DND-41 (cell line): ENCODE results near the gene KDM1B.
A peak's percentile ranks its signal among the peaks of the same experiment; 100 is the strongest.

ENCODE experiments used
- ATAC-seq: fragments of 200-7000 bp; cut with Tn5 transposase; 3 replicates; pipeline ENCODE4 v1.9.1; 2021; ENCODE audit warnings: low read depth; ENCODE audit not compliant: insufficient read depth
- DNase-seq: peaks from one replicate; pipeline ENCODE4 v3.0.0-alpha.2; 2020
- H2AFZ ChIP-seq: 2 replicates; pipeline ENCODE4 v1.6.0; 2012; ENCODE audit warnings: low read depth, low read length
- H3K27ac ChIP-seq: 2 replicates; pipeline ENCODE4 v1.5.1; 2012; ENCODE audit warnings: low read length, inconsistent platforms
- H3K27me3 ChIP-seq: fragments of 200-600 bp; sonication (generic); 2 replicates; pipeline ENCODE4 v1.6.0; 2012; ENCODE audit warnings: low read length, mild to moderate bottlenecking, inconsistent platforms; ENCODE audit not compliant: insufficient read depth, poor library complexity
- H3K36me3 ChIP-seq: 2 replicates; pipeline ENCODE4 v1.5.1; 2012; ENCODE audit warnings: low read length, inconsistent platforms; ENCODE audit not compliant: insufficient read depth
- H3K4me1 ChIP-seq: 2 replicates; pipeline ENCODE4 v1.5.1; 2012; ENCODE audit warnings: mild to moderate bottlenecking, low read length; ENCODE audit not compliant: insufficient read depth
- H3K4me2 ChIP-seq: 2 replicates; pipeline ENCODE4 v1.6.0; 2012; ENCODE audit warnings: mild to moderate bottlenecking, moderate library complexity, low read length, inconsistent platforms; ENCODE audit not compliant: insufficient read depth
- H3K4me3 ChIP-seq, 2 experiments: fragments of 200-600 bp in 1 of 2; shearing (Covaris generic) in 1 of 2; 2 replicates each; pipeline ENCODE4 v1.5.1; 2012 to 2016; ENCODE audit warnings: inconsistent platforms in 2 of 2, low read length in 2 of 2, mild to moderate bottlenecking in 2 of 2, low read depth in 1 of 2, moderate library complexity in 1 of 2
- H3K79me2 ChIP-seq: 2 replicates; pipeline ENCODE4 v1.6.0; 2012; ENCODE audit warnings: low read length, inconsistent platforms; ENCODE audit not compliant: insufficient read depth
- H3K9ac ChIP-seq: 2 replicates; pipeline ENCODE4 v1.6.0; 2012; ENCODE audit warnings: low read depth, mild to moderate bottlenecking, inconsistent platforms, low read length, moderate library complexity
- H3K9me3 ChIP-seq: 2 replicates; pipeline ENCODE4 v1.5.1; 2012; ENCODE audit warnings: low read length, moderate library complexity, mild to moderate bottlenecking, inconsistent platforms; ENCODE audit not compliant: insufficient read depth, severe bottlenecking
- H4K20me1 ChIP-seq: 2 replicates; pipeline ENCODE4 v1.6.0; 2012; ENCODE audit warnings: low read length; ENCODE audit not compliant: insufficient read depth
- EZH2 ChIP-seq: IDR thresholded peaks from 3 replicates; pipeline ENCODE4 v1.6.1; 2012; ENCODE audit warnings: borderline replicate concordance, low read depth, mild to moderate bottlenecking, moderate library complexity, low read length, inconsistent platforms; ENCODE audit not compliant: severe bottlenecking
- TF ChIP-seq, protein P1 (sequence below): IDR thresholded peaks from 2 replicates; pipeline ENCODE4 v1.5.1; 2012; ENCODE audit warnings: borderline replicate concordance, low read length, moderate library complexity, mild to moderate bottlenecking; ENCODE audit not compliant: poor library complexity, severe bottlenecking; ENCODE audit errors: extremely low read depth

KDM1B gene

DNA sequence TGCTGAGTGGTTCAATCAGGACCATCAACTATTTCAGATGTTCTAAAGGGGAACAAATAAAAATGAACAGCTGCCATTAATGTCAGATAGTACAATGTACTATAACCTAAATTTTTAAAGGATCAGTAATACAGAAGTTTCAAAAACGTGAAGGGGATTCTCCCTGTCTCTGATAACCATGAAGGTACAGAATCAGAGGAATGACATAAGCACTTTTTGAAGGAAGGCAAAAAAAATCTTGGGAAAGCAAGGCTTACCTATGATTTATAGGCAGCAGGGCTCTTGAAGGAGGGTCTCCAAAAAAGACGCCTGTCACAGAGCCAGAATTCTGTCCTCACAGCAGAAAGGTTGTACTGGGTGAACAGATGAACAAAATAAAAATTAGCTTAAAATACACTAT, 89.0 kb downstream of the KDM1B start:
- ATAC-seq = no peak
- Histone ChIP-seq H2AFZ (no peak overlapping the region), H3K36me3 (peaks cover 100% of the 10 kb centered on the region), H3K79me2 (peaks cover 100% of the 10 kb centered on the region), H3K9me3 (no peaks in the 10 kb centered on the region), H3K4me1 (no peaks in the 10 kb centered on the region), H3K27me3 (no peaks in the 10 kb centered on the region), H3K4me2 (no peak overlapping the region), H3K9ac (no peak overlapping the region), H3K4me3 (no peak overlapping the region), H4K20me1 (peaks cover 72% of the 10 kb centered on the region), H3K27ac (no peak overlapping the region)
- DNase-seq = no peak
- TF ChIP-seq, protein P1, sequence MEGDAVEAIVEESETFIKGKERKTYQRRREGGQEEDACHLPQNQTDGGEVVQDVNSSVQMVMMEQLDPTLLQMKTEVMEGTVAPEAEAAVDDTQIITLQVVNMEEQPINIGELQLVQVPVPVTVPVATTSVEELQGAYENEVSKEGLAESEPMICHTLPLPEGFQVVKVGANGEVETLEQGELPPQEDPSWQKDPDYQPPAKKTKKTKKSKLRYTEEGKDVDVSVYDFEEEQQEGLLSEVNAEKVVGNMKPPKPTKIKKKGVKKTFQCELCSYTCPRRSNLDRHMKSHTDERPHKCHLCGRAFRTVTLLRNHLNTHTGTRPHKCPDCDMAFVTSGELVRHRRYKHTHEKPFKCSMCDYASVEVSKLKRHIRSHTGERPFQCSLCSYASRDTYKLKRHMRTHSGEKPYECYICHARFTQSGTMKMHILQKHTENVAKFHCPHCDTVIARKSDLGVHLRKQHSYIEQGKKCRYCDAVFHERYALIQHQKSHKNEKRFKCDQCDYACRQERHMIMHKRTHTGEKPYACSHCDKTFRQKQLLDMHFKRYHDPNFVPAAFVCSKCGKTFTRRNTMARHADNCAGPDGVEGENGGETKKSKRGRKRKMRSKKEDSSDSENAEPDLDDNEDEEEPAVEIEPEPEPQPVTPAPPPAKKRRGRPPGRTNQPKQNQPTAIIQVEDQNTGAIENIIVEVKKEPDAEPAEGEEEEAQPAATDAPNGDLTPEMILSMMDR = no peak
- TF ChIP-seq EZH2 = no peak

DNA sequence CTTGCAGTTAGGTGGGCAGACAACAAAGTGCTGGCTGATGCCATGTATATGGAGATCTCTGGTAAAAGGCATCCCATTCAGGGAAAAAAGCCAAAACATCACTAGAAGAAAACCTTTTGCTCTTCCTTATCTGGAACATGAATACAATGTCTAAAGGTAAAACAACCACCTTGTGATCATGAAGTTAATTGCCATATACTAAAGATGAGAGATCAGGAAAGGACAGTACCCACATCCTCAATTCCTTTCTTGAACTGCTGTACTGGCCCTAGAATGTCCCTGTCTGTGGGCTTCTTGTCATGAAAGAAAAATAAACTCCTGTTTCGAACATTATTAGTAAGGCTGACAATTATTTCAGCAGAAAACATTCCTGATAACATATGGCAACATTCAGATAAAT, 89.9 kb downstream of the KDM1B start:
- H3K9me3 ChIP-seq = no peaks in the 10 kb centered on the region
- ATAC-seq = no peak

DNA sequence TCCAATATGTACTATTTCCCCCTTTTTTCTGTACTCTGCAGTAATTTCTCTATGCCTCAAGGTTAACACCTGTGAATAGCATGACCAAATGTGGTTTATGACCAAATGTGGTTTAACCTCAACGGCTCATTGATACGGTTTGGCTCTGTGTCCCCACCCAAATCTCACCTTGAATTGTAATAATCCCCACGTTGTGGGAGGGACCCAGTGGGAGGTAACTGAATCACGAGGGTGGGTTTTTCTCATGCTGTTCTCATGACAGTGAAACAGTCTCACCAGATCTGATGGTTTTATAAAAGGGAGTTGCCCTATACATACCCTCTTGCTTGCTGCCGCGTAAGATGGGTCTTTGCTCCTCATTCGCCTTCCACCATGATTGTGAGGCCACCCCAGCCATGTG, 90.4 kb downstream of the KDM1B start:
- peaks cover 78% of the 10 kb centered on the region for H4K20me1 ChIP-seq
- ATAC-seq (peak; percentile 37; the same call in 2 of the 3 replicates), DNase-seq (peak; percentile 28)
- no peaks in the 10 kb centered on the region for H3K9me3 ChIP-seq
- no peaks in the 10 kb centered on the region for H3K27me3 ChIP-seq
- H2AFZ ChIP-seq = no peak overlapping the region
- H3K79me2 ChIP-seq = peaks cover 100% of the 10 kb centered on the region
- H3K27ac ChIP-seq = no peak overlapping the region
- H3K4me1 ChIP-seq = no peaks in the 10 kb centered on the region
- H3K4me2 ChIP-seq = no peak overlapping the region
- TF ChIP-seq, protein P1 = no peak
- no peak for TF ChIP-seq EZH2
- H3K4me3 ChIP-seq = no peak overlapping the region
- no peak overlapping the region for H3K9ac ChIP-seq
- peaks cover 100% of the 10 kb centered on the region for H3K36me3 ChIP-seq

More for the DNA sequence above, 89.9 kb downstream of the KDM1B start:
- peaks cover 100% of the 10 kb centered on the region for H3K79me2 ChIP-seq
- H3K4me3 ChIP-seq = no peak overlapping the region
- peaks cover 75% of the 10 kb centered on the region for H4K20me1 ChIP-seq
- no peak overlapping the region for H3K4me2 ChIP-seq
- H2AFZ ChIP-seq = no peak overlapping the region
- TF ChIP-seq EZH2 = no peak
- TF ChIP-seq, protein P1 = no peak
- H3K36me3 ChIP-seq = peaks cover 100% of the 10 kb centered on the region
- no peak overlapping the region for H3K9ac ChIP-seq
- H3K4me1 ChIP-seq = no peaks in the 10 kb centered on the region
- no peak overlapping the region for H3K27ac ChIP-seq
- no peak for DNase-seq
- no peaks in the 10 kb centered on the region for H3K27me3 ChIP-seq

DNA sequence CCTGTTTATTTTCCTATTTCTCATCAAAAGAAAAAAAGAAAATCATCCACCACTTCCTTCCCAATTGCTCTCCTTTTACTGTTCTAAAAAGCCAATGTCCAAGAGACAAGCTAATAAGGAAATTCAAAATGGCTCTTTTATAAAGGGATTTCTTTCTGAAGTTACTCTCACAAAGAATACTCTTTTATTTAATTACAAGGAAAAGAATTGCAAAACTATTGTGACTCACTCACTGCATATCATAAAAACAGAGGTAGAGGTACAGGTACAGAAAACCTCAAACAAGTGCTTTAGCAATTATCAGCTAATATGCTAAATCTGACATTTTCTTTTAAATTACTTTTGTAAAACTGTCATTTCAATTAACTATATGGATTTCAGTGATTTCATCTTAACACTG, 91.0 kb downstream of the KDM1B start:
- Histone ChIP-seq H3K4me1 (no peaks in the 10 kb centered on the region), H3K79me2 (peaks cover 100% of the 10 kb centered on the region), H3K4me2 (no peak overlapping the region), H3K36me3 (peaks cover 100% of the 10 kb centered on the region), H3K27ac (no peak overlapping the region), H3K27me3 (no peaks in the 10 kb centered on the region), H3K4me3 (no peak overlapping the region), H3K9me3 (no peaks in the 10 kb centered on the region), H3K9ac (no peak overlapping the region), H4K20me1 (peaks cover 78% of the 10 kb centered on the region), H2AFZ (no peak overlapping the region)
- TF ChIP-seq, protein P1 = no peak
- TF ChIP-seq EZH2 = no peak
- DNase-seq = no peak
- ATAC-seq = no peak
